CD4-positive, alpha-beta T cell treated with Interleukin-15 for 4 hours (primary cell): ENCODE results near the gene DISP3.

Source experiments
- DNase-seq: peaks from one replicate; pipeline ENCODE4 v3.0.0-alpha.2; 2020; ENCODE audit warnings: low spot score

Gene DISP3

GRCh38 chr1:11543796-11544195, 64.8 kb downstream of the DISP3 start:
- no peak for DNase-seq

- DNase-seq = no peak
These were observed 67.5 kb downstream of the DISP3 start for GRCh38 chr1:11546456-11546855.

- no peak for DNase-seq
These were observed 71.8 kb downstream of the DISP3 start for GRCh38 chr1:11550664-11551283.

DNA sequence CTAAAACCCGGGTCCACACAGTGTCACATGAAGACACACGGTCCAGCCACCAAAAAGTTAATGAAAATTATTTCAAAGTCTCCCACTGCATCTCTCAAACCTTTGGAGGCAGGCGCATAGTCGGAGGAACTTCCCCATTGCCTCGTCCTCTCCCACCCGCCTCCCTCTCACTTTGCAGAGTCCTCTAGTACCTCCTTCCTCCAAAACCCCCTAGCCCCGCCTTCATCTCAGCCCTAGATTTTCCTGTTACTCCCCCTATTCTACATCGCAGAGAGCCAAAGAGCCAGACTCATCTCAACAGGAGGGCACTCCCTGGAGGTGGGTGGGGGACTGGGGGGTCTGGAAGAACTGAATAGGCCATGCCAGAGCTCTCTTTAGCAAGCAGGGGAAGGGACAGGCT, 79.3 kb downstream of the DISP3 start:
- DNase-seq = no peak

DNA sequence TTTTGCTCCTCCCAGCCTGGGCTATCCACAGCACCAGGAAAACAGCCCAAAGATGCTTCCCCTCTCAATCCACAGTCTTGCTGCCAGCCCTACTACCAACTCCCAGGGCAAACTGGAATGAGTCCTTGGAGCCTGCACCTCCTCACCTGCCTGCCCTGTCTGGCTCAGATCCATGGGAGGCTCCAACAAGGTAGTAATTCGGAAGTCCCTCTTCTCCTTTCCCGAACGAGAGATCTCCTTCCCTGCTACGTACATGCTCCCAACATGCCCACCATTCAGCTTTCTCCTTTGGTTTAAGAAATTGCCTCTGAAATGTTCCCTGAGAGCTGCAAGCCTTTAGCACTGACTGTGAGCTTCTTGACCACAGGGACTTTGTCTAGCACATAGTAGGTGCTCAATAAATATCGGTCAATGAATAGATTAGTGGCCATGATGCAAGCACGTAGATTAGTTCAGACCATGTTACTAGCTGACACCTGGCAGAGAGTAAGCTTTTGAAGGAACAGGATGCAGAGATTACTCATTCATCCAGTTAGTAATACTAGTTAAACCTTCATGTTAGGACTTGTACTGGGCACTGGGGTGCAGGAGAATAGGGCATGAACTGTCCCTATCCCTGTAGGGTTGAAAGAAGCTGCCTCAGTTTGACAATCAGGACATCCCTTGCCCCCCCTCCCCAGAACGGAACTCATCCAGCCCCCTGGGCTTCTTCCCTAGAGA, 80.1 kb downstream of the DISP3 start:
- DNase-seq = no peak

- no peak for DNase-seq
These were observed 80.6 kb downstream of the DISP3 start for GRCh38 chr1:11559591-11559970.

DNA sequence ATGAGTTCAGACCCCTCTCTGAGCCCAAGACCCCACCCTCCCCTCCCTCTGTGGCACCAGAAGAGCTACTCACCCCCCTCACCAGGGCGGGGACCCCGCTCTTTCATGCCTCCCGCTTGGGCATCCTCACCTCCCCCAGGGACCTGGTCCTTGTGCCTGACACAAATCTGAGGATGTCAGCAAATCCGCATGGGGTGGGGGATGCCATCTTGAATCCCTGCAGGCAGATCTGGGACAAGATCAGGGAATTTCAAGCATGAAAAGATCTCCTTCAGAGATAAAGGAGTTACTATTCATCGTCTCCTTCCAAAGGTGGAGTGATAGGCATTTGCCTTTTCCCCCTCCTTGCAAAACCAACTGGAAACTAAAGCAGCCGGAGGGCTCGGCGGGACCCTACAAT, 81.1 kb downstream of the DISP3 start:
- no peak for DNase-seq

- no peak for DNase-seq
These were observed 82.8 kb downstream of the DISP3 start for GRCh38 chr1:11561740-11562139.

- no peak for DNase-seq
These were observed 83.7 kb downstream of the DISP3 start for GRCh38 chr1:11562664-11563063.

GRCh38 chr1:11563560-11564069, 84.7 kb downstream of the DISP3 start:
- DNase-seq = no peak

DNA sequence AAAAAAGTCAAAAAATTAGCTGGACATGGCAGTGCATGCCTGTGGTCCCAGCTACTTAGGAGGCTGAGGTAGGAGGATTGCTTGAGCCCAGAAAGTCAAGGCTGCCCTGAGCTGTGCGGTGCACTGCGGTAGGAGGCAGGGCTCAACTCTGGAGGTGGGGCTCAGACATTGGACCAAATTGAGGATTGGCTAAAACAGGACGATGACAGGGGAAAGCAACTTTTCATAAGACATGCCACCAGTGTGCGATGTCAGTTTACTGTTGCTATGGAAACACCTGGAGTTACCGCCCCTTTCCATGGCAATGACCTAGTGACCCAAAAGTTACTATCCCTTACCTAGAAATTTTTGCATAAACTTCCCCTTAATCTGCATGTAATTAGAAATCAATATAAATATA, 85.3 kb downstream of the DISP3 start:
- no peak for DNase-seq

GRCh38 chr1:11566042-11566850, 87.3 kb downstream of the DISP3 start:
- DNase-seq = no peak

- DNase-seq = no peak
These were observed 88.5 kb downstream of the DISP3 start for GRCh38 chr1:11567244-11568065.

DNA sequence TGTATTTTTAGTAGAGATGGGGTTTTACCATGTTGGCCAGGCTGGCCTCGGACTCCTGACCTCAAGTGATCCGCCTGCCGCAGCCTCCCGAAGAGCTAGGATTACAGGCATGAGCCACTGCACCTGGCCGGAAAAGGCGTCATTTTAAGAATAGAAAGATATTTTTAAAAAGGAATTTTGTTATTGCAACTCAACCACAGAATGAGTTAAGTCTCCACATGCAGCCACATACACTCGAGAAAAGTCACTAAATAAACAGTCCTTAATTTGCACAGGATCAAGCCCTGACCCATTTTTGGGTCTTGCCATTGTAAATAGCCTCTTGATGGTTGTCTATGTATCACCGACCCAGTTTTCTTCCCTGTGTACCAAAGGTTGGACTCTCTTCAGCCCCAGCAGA, 89.7 kb downstream of the DISP3 start:
- no peak for DNase-seq

- no peak for DNase-seq
These were observed 90.6 kb downstream of the DISP3 start for GRCh38 chr1:11569551-11569950.

DNA sequence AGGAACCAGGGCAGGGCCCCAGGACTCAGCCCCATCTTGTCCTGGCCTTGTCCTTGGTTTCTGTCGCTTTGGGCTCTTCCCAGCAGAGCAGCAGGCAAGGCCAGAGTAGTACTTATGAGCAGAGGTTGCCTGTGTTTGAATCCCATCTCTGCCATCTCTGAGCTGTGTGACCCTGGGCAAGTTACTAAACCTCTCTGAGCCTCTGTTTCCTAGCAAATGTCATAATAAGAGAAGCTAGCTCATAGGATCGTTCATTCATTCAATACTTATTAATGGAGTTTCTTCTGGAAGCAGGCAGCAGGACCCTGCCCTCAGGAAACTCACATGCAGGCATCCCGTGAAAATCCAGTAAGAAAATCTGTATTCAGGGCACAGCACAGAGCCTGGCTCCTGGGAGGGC, 91.0 kb downstream of the DISP3 start:
- DNase-seq = no peak

DNA sequence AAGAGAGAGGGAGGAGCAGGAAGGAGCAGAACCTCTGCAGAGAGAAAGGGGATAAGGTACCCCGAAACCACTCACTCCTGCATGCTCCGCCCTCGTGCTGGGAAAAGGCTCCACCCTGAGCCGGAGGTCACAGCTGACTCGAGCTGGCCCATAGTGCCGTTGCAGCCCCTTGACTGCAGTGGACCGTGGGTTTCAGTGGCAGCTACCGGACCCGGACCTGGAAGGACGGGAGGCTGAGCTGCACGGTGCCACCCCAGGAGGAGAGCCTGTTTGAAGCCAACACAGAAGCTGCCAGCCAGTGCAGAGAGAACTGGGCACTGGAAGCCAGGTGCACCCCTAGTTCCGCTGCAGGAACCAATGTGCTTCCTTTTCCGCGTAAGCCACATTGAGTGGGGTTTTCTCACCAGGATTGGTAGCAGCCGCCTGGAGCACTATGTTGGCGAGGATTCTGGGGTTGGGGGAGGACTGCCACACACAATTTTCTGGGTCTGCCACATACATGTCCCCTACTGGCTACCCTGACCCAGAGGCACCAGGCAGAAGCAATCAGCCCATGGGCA, 91.9 kb downstream of the DISP3 start:
- DNase-seq = no peak

DNA sequence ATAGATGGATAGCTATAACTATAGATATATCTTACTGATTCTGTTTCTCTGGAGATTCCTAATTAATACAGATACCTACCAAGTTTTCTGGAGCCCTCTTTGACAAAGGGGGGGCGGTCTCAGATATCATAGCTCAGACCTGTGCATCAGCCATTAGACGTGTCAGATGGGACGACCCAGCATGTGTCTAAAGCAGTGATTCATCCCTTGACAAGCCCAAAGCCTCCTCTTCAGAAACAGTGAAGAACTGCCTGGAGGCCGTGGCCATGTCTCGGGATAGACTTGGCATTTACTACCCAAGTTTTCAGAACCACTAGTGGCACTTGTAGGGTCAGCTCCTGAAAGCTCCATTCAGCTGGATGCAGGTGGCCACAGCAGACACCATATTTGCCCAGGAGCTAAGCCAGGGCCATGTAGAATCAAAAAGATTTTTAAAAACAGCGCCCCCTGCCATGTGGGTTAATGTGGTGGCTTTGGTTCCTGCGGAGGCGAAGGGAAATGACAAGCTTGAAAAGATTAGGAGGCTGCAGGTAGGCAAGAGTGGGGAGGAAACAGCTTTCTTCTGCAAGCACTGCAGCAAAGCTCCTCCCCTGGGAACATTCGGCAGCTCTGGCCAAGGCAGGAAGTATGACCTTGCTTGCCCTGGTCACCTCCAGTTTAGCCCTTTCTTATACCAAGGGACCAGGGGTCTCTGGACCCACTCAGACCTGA, 93.1 kb downstream of the DISP3 start:
- DNase-seq = no peak

GRCh38 chr1:11573116-11573692, 94.2 kb downstream of the DISP3 start:
- DNase-seq = no peak

- no peak for DNase-seq
These were observed 96.6 kb downstream of the DISP3 start for GRCh38 chr1:11575553-11575952.
